CD14-positive monocyte (primary cell): Measurements from ENCODE around the gene HIBADH. TPM values are rescaled to one million over a fixed set of nuclear protein-coding genes. Genes with fewer than 3 reads are reported as not detected.

Source experiments
- DNase-seq, 3 donors: peaks; one replicate each; pipeline ENCODE4 v3.0.0-alpha.2; 2011 to 2022
- H2AFZ ChIP-seq: 2 replicates; pipeline ENCODE4 v1.6.0; 2012; ENCODE audit warnings: mild to moderate bottlenecking, low read depth, low read length, inconsistent platforms; ENCODE audit not compliant: insufficient read depth, poor library complexity, severe bottlenecking
- H3K27ac ChIP-seq, 2 donors: 1 replicate in 1 of 2; 2 replicates in 1 of 2; pipeline ENCODE4 v1.5.1; 2012 to 2013; ENCODE audit warnings: low read length in 2 of 2, control low read depth in 1 of 2, inconsistent platforms in 1 of 2, low read depth in 1 of 2, mild to moderate bottlenecking in 1 of 2
- H3K27me3 ChIP-seq, 2 donors: one replicate each; pipeline versions ENCODE4 v1.6.0 to v1.6.1; 2011 to 2013; ENCODE audit warnings: low read length in 2 of 2; ENCODE audit not compliant: control insufficient read depth in 2 of 2, insufficient read depth in 2 of 2
- H3K36me3 ChIP-seq, 2 donors: replicated peaks in 1 of 2; 1 replicate in 1 of 2; 2 replicates in 1 of 2; pipeline versions ENCODE4 v1.5.1 to v1.6.1; 2012 to 2013; ENCODE audit warnings: low read length in 2 of 2, control low read depth in 1 of 2, inconsistent platforms in 1 of 2, mild to moderate bottlenecking in 1 of 2; ENCODE audit not compliant: insufficient read depth in 2 of 2, control insufficient read depth in 1 of 2
- H3K4me1 ChIP-seq, 2 donors: 1 replicate in 1 of 2; 2 replicates in 1 of 2; pipeline versions ENCODE4 v1.5.1 to v1.6.1; 2012 to 2013; ENCODE audit warnings: low read length in 2 of 2, control low read depth in 1 of 2, inconsistent platforms in 1 of 2, mild to moderate bottlenecking in 1 of 2, moderate library complexity in 1 of 2; ENCODE audit not compliant: insufficient read depth in 2 of 2, control insufficient read depth in 1 of 2
- H3K4me2 ChIP-seq: replicated peaks from 2 replicates; pipeline ENCODE3; 2012; ENCODE audit warnings: low read length, moderate library complexity, mild to moderate bottlenecking; ENCODE audit not compliant: poor library complexity, severe bottlenecking; ENCODE audit errors: extremely low read depth
- H3K4me3 ChIP-seq, 3 experiments: fragments of 200-600 bp in 1 of 3; sonication (generic) in 1 of 3; replicated peaks in 1 of 3; 1 replicate in 2 of 3; 2 replicates in 1 of 3; pipeline ENCODE4 v1.5.1; 2011 to 2013; ENCODE audit warnings: low read length in 3 of 3, mild to moderate bottlenecking in 3 of 3, control low read depth in 2 of 3, low read depth in 2 of 3, inconsistent platforms in 1 of 3, moderate library complexity in 1 of 3
- H3K79me2 ChIP-seq: 2 replicates; pipeline ENCODE4 v1.6.0; 2012; ENCODE audit warnings: mild to moderate bottlenecking, control low read depth, inconsistent platforms, low read length, moderate library complexity; ENCODE audit not compliant: insufficient read depth
- H3K9ac ChIP-seq: 2 replicates; pipeline ENCODE4 v1.6.0; 2017; ENCODE audit warnings: low read length, mild to moderate bottlenecking; ENCODE audit not compliant: insufficient read depth, poor library complexity, severe bottlenecking
- H3K9me3 ChIP-seq, 2 donors: replicated peaks in 1 of 2; 1 replicate in 1 of 2; 2 replicates in 1 of 2; pipeline versions ENCODE4 v1.5.1 to v1.6.1; 2012 to 2013; ENCODE audit warnings: low read length in 2 of 2, control low read depth in 1 of 2; ENCODE audit not compliant: control insufficient read depth in 1 of 2, insufficient read depth in 1 of 2
- H4K20me1 ChIP-seq: 2 replicates; pipeline ENCODE4 v1.6.0; 2012; ENCODE audit warnings: mild to moderate bottlenecking, low read length, control low read depth, moderate library complexity; ENCODE audit not compliant: insufficient read depth
- H3K27ac Mint-ChIP-seq, 7 donors: one replicate each; pipeline ENCODE4 v1.8.0; 2020; ENCODE audit warnings: mild to moderate bottlenecking in 7 of 7, mixed read lengths in 7 of 7, moderate library complexity in 6 of 7, inconsistent platforms in 2 of 7
- H3K27me3 Mint-ChIP-seq, 3 donors: one replicate each; pipeline ENCODE4 v1.8.0; 2021 to 2022; ENCODE audit warnings: low read depth in 3 of 3, mild to moderate bottlenecking in 3 of 3, mixed read lengths in 3 of 3, moderate library complexity in 3 of 3, inconsistent platforms in 1 of 3
- H3K36me3 Mint-ChIP-seq, 2 donors: one replicate each; pipeline ENCODE4 v1.8.0; 2020; ENCODE audit warnings: mixed read lengths in 2 of 2, inconsistent platforms in 1 of 2, mild to moderate bottlenecking in 1 of 2
- H3K4me1 Mint-ChIP-seq: one replicate; pipeline ENCODE4 v1.8.0; 2020; ENCODE audit warnings: mild to moderate bottlenecking, mixed read lengths
- H3K4me3 Mint-ChIP-seq, 2 donors: one replicate each; pipeline ENCODE4 v1.8.0; 2020; ENCODE audit warnings: mild to moderate bottlenecking in 2 of 2, mixed read lengths in 2 of 2, moderate library complexity in 1 of 2
- H3K9me3 Mint-ChIP-seq, 7 donors: one replicate each; pipeline ENCODE4 v1.8.0; 2020 to 2022; ENCODE audit warnings: mixed read lengths in 7 of 7, mild to moderate bottlenecking in 6 of 7, moderate library complexity in 6 of 7, inconsistent platforms in 2 of 7
- CTCF ChIP-seq: fragments of 200-600 bp; IDR thresholded peaks from one replicate; pipeline ENCODE4 v1.8.0; 2022; ENCODE audit warnings: antibody characterized with exemption, mild to moderate bottlenecking
- WGBS: methylation state at CpG from one replicate; pipeline ENCODE4 v1.1.5; 2013; ENCODE audit warnings: missing lambda C conversion rate; ENCODE audit not compliant: insufficient coverage; 5-methylcytosine and 5-hydroxymethylcytosine counted together
- intact Hi-C, 2 donors: fragments of 100-400 bp; cut with micrococcal nuclease; formaldehyde crosslinking; loops; one replicate each; pipeline versions ENCODE4 v1.15.0 to v1.15.1; 2023
- polyA plus RNA-seq, 3 donors: library from polyadenylated mRNA; depleted of rRNA in 1 of 3; unstranded in 2 of 3; stranded (reverse) in 1 of 3; fragments of 300-500 nt in 2 of 3; fragments of >200 nt in 1 of 3; fragmentation: Illumina TruSeq in 2 of 3; gene quantifications; 1 replicate in 2 of 3; 2 replicates in 1 of 3; pipeline ENCODE4 v1.2.3, GENCODE V29; 2012 to 2021

HIBADH gene
- polyA plus RNA-seq, 3 donors, result 8.9 to 29.1 (median 26.5) TPM

DNA sequence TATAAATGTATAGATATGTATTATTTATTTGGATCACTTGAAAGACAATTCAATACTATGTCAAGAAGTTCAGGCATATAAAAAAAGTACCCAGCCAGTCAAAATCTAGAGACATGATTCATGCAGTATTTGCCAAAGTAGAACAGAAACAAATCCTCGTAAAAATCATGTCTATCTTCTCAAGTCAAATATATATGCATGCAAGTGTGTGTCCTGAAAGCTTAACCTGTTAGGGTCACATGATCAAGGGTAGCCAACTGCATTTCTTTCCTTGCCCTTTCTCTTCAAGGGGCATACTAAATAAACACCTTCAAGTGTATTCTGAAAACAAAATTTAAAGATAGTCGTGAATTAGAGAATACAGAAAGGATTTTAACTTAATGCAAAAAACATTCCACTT is 107.0 kb downstream of the HIBADH start:
- no CpG with 5 or more reads among the region's 2 CpGs for WGBS

DNA sequence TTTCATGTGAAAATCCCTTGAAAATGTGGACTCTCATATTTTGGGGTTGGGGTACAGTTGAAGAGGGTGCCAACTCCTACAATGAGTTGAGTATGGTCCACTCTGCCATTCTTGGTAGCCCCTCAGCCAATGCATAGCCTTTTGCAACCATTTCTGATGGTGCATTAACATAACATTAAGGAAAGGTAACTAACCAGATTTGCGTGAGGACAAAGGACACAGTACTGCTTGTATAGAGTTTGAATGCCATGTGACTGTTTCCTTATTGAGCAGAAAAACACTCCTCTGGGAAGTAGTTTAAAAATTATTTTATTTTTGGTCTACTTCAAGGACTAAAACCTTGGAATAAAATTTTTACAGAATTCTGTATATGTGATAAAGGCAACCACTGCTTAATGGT is 107.9 kb downstream of the HIBADH start:
- no peak for DNase-seq
- no peak overlapping the region for H2AFZ ChIP-seq
- no CpG with 5 or more reads among the region's 1 CpG for whole genome bisulfite sequencing
- no peak for TF ChIP-seq CTCF
- H3K9me3 ChIP-seq, result no peaks in the 10 kb centered on the region
- Mint-ChIP-seq H3K4me3 (no peak overlapping the region), H3K4me1 (no peaks in the 10 kb centered on the region), H3K27me3 (peaks cover 0 to 2% (median 0%) of the 10 kb centered on the region in 3 donors), H3K36me3 (no peaks in the 10 kb centered on the region), H3K27ac (no peak overlapping the region), H3K9me3 (peaks cover 0 to 6% (median 0%) of the 10 kb centered on the region in 7 donors)
- intact Hi-C loops, result no loop called here
- no peak overlapping the region for H3K9ac ChIP-seq
- H3K4me1 ChIP-seq, result no peaks in the 10 kb centered on the region
- no peak overlapping the region for H3K4me3 ChIP-seq
- H3K79me2 ChIP-seq, result no peaks in the 10 kb centered on the region
- no peaks in the 10 kb centered on the region for H3K27me3 ChIP-seq
- no peak overlapping the region for H3K27ac ChIP-seq
- H3K4me2 ChIP-seq, result no peak overlapping the region
- H3K36me3 ChIP-seq, result no peaks in the 10 kb centered on the region
- H4K20me1 ChIP-seq, result no peaks in the 10 kb centered on the region

More for the DNA sequence above, 107.0 kb downstream of the HIBADH start:
- Histone ChIP-seq H3K36me3 (no peaks in the 10 kb centered on the region), H2AFZ (no peak overlapping the region), H3K27ac (no peak overlapping the region), H3K4me1 (no peaks in the 10 kb centered on the region), H3K79me2 (no peaks in the 10 kb centered on the region), H3K4me3 (no peak overlapping the region), H3K4me2 (no peak overlapping the region), H3K9ac (no peak overlapping the region), H4K20me1 (no peaks in the 10 kb centered on the region), H3K9me3 (no peaks in the 10 kb centered on the region), H3K27me3 (no peaks in the 10 kb centered on the region)
- no peak for DNase-seq
- TF ChIP-seq CTCF, result no peak
- H3K9me3 Mint-ChIP-seq, result peaks cover 0 to 9% (median 0%) of the 10 kb centered on the region in 7 donors
- intact Hi-C loops, result no loop called here
- no peak overlapping the region for H3K4me3 Mint-ChIP-seq
- H3K36me3 Mint-ChIP-seq, result no peaks in the 10 kb centered on the region
- H3K27me3 Mint-ChIP-seq, result peaks cover 0 to 2% (median 0%) of the 10 kb centered on the region in 3 donors
- no peak overlapping the region for H3K27ac Mint-ChIP-seq
- H3K4me1 Mint-ChIP-seq, result no peaks in the 10 kb centered on the region
